GM18861 (cell line): Measurements from ENCODE around the gene TNNT2.

ENCODE experiments used
- ATAC-seq: cut with Tn5 transposase; IDR thresholded peaks from one replicate; pipeline ENCODE4 v1.9.1; 2021; ENCODE audit not compliant: unreplicated experiment

The TNNT2 gene

DNA sequence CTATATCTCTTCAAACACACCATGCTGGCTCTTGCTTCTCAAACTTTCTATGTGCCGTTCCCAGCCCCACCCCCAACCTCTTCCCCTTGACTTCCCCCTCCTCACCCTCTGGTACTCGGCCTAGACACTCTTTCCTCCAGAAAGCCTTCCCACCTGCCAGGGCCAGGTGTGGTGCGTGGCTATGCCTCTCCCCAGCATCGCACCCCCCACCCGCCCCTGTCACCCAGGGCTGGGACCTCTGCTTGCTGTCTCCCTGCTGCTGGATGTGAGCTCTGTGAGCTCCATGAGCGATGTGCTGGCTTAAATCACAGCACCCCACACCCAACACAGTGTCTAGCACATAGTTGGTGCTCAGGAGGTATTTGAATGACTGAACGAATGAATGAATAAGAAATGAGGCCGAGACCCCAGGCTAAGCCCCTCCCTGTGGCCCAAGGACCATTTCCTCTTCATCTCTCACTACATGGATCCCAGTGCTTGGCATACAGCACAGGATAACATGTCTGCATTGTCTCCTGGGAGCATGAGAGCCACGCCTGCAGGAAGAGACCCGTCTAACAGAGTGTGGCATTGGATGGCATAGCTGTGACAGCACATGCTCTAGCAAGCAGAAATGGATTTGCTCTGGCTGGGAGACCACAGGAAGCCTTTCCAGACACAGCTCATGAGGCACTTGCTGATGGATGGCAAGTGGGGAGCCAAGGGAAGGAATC lies 19.7 kb downstream of the TNNT2 start:
- no peak for ATAC-seq

DNA sequence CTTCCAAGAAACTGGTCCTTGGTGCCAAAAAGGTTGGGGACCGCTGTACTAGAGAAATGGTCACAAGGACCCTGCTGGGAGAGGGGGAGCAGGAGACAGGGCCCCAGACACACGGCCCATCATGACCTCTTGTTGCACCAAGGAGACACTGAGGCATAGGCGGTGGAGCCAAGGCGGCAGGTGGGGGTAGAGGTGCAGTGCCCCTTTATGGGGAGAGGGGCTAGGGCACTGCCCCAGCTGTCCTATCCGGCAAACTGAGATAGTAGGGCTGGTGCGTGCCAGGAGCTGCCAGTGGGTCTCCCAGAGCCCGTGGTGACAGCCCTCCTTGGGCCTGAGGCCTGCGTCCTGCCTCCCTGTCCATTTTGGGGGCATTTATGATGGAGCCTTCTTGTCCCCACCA lies 20.3 kb downstream of the TNNT2 start:
- ATAC-seq, result no peak

DNA sequence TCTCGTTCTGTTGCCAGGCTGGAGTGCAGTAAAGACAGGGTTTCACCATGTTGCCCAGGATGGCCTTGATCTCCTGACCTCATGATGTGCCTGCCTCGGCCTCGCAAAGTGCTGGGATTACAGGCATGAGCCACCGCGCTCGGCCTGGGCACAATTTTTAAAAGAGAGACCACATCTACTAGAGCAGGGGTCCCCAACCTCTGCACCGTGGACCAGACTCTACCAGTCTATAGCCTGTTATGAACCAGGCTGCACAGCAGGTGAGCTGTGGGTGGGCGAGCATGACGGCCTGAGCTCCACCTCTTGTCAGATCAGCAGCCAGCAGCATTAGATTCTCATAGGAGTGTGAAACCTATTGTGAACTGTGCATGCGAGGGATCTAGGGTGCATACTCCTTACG lies 20.8 kb downstream of the TNNT2 start:
- ATAC-seq, result no peak

DNA sequence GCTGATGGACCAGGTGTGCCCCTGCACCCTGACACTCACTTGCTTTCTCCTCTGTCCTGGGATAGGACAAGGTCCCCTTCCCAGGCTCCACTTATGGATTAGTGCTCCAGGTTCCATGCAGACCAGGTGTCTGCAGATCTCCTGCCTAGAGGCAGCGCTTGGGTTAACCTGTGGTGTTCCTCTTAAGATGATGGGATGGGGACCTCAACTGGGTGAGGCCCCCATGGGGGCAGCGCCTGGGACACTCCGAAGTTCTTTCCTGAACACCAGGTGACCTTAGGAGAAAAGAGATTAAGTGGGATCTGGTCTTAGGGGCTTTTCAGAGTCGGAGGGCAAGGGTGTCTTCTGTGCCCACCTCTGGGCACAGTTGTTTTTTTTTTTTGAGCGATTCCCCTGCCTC lies 21.2 kb downstream of the TNNT2 start:
- no peak for ATAC-seq

DNA sequence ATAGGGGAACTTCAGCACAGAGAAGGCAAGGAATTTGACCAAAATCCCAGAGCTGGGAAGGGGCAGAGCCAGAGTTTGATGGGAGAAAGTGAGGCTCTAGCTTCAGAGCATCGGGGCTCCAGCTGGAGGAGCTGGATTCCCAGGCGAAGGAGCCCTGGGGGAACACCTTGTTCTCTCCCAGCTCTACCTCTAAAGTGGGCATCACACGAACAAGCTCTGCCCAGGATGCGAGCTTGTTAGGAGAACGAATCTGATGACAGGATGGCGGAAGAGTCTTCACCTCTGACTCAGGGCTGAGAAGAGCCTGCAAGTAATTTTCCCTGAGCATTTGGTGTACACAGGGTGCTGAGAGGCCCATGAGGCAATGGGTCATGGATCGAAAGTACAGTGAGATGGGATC lies 22.0 kb downstream of the TNNT2 start:
- no peak for ATAC-seq

DNA sequence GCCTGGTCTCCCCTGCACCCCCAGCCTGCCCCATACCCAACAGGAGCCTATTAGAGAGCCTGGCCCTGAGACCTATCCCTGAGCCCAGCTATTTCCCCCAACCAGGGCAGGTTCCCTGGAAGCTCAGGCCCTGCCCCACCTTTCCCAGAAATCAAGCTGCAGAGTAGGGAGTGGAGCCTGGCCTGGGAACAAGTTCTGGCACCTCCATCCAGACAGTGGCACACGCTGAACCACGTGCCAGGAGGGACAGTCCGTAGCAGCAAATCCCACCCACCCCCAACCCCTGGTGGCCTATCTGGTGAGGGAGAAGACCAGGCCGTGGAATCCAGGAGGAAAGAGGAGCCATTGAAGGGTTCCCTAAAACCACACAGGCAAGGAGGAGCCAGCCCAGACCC lies 22.6 kb downstream of the TNNT2 start:
- no peak for ATAC-seq

DNA sequence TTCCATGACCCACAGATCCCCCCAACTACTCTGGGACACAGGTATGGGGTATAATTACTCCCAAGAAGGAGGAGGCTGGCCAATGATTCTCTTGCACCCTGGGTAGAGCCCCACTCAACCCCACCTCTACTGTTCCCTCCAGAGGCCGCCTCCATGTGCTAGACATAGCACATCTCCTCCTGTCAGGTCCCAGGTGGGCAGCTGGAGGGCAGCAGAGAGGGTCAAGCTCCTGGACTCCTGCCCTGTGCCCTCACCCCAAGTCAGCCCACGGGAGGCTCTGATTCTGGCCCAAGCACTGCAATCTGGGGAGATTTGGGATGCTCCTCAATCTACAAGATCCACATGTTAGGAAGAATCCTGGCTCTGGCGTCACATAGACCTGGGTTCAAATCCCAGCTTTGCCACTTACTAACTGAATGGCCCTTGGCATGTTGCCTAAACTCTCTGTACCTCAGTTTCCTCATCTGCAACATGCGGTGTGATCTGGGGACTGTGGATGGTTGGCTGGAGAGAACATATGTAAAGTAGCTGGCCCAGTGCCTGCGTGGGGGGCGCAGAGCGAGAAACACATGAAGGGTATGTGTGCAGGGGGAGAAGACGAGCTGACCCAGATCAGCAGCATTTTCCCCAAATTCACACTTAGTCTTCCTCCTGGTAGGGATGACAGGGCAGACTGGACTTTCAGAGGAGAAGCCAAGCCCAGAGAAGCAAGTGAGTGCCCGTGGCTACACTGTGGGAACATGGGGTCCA lies 23.2 kb downstream of the TNNT2 start:
- ATAC-seq, result no peak

DNA sequence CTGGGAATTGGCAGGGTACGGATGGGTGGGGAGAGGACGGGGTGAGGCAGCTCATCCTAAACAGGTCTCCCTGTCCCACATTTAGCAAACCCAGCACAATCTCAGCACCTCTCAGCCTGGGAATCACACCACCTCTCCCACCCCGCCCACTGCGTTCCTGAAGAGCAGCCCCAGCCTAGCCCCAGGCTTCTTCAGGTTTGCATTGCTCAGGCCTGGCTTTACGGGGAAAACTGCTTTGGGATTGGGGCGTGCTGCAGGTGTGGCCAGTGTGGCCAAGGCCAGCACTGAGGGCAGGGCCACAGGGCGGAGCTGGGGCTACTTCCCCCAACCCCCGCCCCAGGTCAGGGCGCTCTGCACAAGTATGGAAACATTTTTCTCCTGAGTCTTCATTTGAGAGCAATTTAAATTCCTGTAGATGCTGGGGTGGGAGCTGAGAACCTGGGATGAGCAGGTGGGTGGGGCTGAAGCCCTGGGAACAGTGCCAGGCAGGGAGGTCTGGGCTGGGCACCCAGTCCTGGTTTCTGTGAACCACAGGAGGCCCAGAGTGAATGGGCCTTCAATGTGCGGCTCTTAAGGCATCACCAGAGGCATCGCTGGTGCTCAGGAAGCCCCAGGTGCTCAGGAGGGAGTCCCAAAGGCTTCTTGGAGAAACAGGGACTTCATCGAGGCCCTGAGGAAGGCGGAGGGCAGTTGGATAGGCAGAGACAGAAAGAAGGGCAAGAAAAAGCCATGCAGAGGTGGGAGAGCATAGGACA lies 24.1 kb downstream of the TNNT2 start:
- no peak for ATAC-seq

DNA sequence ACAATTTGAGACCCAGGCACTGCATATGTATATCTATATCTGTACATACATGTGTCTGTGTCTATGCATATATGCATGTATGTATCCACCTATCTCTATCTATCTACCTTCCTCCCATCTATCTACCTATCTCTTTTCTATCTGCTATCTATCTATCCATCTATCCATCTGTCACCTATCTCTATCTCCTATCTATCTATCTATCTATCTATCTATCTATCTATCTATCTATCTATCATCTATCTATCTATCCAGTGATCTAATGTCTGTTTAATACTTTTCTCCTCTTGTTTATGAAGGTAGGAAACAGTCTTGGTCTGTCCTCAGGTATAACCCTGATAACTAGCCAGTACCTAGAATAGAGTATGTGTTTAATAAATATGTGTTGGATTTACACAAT lies 25.9 kb downstream of the TNNT2 start:
- ATAC-seq, result no peak

DNA sequence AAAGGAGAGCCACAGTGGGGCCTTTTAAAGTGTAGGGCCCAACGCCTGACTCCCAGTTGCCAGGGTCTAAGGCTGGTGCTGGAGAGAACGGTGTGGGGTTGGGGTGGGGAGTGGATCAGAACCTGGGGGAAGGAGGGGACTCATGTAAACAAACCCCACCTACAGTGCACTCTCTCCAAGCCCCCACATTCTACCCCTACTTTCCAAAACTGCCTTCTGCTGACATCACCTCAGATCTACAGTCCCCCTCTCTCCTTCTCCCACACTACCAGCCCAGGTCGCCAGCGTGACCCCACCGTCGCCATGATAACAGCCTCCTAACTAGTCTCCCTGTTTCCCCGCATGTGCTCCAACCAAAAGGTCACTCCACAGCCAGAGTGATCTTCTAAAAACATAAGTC lies 26.6 kb downstream of the TNNT2 start:
- ATAC-seq, result no peak

DNA sequence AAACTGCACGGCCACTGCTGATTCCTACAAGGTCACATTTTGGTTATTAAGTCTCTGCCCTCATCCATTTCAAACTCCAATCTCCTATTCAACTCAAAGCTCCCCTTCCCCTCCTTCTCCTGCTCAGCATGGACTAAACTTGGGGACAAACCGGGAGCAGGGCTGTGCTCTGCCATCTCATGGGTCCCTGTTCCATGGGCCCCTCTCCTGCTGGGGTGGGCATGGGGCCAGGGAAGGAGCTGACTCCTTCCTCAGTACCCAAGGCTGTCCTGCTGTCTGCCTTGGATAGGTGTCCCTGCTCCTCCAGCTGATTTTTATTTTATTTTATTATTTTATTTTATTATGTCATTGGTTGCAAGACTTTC lies 27.1 kb downstream of the TNNT2 start:
- ATAC-seq, result no peak

DNA sequence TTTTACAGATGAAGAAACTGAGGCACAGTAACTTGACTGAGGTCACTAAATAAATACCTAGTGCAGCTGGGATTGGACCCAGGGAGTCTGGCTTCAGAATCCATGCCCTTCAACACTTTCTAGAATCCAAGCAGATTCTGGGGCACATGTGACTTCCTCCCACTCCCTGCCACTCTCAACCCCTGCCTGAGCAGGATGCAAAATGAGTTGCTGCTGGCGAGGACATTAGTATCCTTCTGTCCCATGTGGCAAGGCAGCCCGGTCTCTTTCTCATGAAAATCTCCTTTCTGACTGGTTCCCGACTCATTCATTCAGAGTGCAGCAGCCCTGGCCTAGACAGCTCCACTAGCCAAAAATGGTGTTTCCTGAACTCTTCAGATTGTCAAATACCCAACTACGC lies 28.4 kb downstream of the TNNT2 start:
- no peak for ATAC-seq

DNA sequence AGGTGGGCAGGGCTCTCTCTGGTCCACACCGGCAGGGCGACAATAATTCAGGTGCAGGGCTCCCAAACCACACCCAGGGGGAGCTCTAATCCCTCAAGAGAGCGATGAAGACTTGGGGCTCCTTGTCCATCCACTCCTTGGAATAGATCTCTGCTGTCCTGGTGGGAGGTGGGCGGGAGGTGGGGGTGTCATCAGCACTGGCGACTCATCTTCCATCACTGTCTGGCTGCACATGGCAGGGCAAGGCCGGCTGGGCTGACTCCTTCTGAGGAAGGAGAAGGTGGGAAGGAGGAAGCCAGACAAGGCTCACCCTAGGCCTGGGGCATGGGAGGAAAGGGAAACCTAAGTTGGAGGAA lies 29.3 kb downstream of the TNNT2 start:
- ATAC-seq, result no peak

DNA sequence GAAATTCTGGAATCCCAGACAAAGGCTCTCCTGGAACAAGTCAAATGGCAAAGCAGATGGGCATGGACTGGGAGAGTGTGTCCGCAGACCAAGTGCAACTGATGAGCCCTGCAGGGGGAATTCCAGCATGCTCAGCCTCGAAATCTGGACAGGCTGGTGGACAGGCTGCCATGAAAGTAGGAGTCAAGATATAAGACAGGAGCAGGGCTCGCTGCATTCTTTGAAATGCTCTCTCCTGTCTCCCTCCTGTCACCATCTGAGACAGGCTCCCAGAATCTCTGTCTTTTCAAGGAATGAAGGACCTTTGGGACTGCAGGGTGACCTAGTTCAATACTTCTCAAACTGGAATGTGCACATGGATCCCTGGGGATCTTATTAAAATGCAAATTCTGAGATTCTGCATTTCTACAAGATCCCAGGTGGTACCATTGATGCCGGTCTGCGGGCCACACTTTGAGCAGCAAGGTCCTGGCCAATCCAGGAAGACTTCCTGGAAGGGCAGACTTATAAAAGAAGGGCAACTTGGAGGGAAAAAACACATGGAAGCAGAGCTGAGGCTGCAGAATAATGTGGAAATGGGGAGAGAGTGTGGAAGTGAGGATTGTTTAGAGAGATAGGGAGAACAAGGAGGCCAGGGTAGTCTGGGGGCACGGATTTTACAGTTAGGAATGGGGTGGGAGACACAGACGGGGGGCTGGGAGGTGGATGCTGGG lies 29.8 kb downstream of the TNNT2 start:
- ATAC-seq, result no peak

DNA sequence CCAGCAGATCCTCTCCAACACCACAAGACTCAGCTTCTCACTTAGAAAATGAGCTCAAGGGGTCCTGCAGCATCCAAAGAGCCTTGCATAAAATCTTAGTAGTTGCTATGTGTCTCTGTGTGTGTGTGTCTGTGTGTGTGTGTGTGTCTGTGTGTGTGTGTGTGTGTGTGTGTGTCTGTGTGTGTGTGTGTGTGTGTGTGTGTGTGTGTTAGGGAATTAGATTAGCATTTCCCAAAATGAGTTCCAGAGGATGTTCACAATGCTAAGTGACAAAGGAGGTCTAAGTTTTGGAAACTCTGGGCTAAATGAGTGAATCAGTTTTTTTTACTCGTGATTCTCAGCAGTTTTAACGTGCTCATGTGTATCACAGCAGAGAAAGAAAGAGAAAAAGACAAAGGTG lies 30.5 kb downstream of the TNNT2 start:
- ATAC-seq, result no peak

DNA sequence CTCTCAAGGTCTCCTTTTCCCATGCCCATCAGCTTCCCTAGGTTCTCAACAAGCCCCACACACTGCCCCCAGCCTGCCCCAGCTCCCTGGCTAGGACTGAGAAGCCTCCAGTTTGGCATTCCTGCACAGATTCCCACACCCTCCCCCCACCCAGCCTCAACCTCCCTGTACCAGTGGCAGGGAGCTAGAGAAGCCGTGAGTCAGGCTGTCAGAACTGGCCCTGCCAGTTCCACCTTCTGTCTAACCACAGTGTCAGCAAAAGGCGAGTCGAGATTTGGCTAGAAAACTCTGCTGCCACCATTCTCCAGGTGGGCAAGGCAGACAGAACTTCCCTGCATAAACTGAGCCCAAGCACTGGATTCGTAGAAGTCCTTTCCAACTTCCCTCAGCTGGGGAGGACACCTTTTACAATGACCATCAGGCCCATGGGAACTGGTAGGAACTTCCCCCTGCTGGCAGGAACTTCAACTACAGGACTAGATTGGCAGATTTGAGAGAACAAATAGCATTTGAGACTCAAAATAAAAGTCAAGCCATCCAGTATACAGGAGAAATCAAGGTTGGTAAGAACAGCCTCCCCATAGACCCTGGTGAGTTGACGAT lies 31.0 kb downstream of the TNNT2 start:
- no peak for ATAC-seq

DNA sequence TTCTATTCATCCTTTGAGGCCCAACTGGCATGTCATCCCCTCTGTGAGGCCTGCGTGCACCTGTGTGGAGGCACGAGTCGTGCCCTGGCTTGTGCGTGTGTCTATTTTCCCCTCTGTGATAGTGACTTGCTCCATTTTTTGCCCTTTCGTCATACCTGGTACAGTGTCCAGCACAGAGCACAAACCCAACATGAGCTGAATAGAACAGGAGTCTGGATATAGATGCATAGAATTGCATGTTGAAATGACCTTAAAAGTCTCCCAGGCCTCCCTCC lies 32.5 kb downstream of the TNNT2 start:
- ATAC-seq, result no peak

DNA sequence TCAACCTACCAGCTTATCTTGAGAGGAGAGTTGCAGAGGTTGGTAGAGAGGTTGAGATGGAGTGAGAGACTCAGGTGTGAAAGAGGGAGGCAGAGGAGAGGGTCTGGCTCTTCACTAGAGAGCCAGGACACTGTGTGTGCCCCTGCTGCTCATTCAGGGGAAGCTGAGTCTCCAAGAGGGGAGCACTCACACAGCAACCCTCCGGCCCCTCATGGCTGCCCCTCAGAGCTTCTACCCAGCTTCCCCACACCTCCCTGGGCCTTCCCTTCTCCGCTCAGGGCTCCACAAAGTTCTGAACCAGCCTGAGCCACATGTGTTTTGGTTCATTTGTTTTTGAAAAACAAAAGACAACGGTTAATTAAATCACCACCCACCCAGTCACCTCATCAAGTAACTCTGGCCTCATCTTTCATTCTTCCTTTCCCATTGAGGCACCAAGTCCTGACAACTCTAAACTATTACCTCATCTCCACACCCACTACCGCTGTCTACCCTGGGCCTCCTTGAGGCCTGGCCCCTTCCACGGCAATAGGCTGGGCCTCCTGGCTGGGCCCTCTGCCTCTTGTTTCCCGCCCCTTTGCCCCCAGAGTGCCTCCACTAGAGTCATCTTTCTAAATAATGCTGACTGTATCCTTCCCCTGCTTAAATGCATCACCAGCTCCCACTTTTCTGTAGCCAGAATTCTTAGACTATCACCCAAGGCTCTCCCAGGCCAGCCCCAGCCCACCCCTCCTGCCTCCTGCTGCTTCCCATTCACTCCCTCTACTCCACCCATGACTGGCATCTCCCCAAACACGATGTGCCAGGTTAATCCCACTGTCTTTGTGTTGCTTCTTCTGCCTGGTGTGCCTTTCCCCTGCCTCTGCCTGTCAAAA lies 33.0 kb downstream of the TNNT2 start:
- ATAC-seq, result no peak

DNA sequence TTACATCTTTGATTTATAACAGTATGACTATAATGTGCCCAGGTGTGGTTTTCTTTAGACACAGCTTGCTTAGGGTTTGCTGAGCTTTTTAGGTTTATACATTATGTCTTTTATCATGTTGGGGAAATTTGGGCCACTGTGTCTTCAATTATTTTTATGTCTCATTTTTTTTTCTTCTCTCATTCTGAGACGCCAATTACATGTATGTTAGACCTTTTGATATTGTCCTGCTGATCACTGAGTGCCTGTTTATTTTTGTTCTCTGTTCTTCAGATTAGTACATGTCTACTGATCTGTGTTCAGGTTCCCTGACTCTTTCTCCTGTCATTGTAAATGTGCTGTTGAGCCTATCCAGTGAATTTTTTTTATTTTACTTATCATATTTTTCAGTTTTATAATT lies 36.1 kb downstream of the TNNT2 start:
- ATAC-seq, result no peak

DNA sequence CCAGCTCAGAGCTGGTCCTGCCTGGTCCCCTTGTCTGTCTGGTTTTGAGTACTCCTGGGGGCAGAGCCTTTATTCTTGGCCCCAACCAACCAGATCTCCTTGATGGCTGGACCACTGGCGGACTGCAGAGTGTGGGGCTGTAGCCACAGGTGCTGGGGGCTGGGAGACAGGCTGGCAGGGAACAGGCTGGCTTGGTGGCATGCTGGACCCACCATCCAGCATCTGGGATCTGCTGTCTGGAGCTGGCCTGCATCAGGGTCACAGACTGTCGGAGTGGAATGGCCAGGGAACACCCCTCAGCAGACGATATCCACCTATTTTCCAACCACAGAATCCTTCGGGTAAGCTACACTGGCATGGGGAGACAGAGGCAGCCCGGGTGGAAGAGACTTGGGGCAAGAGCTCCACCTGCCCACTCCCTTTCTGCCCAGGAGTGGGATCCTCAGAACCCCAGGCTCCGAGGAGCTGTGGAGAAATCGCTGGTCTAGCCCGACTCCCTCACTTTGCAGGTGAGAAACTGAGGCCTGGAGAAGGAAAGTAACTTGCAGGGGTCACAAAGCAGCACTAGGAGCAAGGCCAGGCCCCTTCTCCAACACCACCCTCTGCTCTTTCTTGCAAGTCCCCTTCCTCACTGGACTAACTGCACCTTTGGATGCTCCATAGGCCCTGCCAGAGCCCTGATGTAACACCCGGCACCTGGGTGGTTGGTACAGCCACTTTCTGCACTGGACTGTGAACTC lies 40.6 kb downstream of the TNNT2 start:
- no peak for ATAC-seq
